GM21737 (cell line): ENCODE results near the gene TMOD3.
"Not testable (repeated sequence)": the region's sequence is repeated elsewhere in the genome, so short reads cannot be mapped to it uniquely, and the experiment has no call there.

ENCODE experiments used
- ATAC-seq: cut with Tn5 transposase; IDR thresholded peaks from one replicate; pipeline ENCODE4 v1.9.1; 2021; ENCODE audit warnings: mild to moderate bottlenecking, moderate library complexity; ENCODE audit not compliant: unreplicated experiment

The TMOD3 gene

DNA sequence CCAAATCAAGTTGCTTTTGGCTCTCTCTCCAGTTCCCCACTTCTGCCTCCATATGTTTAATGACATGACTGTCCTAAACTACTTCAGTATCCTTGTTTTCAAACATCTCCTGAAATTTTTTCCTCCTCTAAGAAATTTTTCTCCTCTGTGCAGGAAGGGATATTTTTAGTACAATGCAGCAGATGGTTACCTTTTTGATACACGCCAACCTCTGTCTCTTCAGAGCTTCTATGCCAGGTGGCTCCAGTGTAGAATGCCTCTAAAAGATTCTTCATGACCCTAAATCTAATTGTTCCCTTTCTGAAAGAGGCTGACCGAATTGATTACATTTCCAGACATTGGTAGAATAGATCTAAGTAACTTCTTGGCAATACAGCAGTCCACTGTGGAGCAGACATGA lies 33.7 kb downstream of the TMOD3 start:
- ATAC-seq, result no peak

DNA sequence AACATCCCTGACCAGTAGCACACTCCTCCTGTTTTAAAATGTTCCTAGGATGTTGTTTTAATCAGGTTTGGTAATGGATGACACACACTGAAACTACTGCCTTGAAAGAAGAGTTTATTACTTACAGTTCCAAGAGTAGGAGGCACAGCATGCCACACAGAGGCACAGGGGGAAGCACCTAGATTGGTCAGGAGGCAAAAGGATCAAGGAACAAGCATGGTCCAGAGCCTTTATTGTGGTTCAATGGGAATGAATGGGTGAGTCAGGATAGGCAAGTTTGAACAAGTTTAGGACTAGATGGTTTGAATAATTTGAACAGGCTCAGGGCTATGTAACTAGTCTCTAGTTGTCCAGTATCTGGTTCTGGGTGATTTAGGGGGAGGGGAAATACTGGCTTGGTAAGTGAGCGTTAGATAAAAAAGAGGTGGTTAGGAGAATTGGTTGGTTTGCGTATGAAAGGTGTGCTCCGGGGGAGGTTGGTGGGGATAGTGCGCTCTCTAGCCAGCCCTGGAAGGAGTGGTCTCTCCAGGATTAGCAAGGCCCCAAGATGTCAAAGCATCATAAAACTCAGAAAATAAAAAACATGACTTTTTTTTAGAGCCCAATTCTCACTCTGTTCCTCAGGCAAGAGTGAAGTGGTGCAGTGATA lies 35.1 kb downstream of the TMOD3 start:
- ATAC-seq, result no peak

DNA sequence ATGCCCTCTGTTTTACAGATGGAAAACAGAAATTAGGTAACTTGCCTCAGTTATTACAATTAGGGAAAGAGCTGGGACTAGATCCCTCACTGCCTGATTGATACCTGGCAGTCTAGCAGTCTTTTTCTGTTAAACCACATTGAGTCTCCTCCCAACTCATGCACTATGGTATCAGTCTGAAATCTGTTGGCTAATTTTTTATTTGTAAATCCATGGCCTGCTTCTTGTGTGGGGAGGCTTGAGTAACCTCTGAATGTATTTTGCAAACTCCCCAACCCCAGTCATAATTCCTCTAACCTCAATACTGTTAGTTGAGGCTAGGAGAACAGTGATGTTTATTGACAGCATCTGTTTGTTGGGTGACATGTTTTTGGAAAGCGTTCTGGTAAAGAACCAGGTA lies 35.9 kb downstream of the TMOD3 start:
- ATAC-seq, result no peak

DNA sequence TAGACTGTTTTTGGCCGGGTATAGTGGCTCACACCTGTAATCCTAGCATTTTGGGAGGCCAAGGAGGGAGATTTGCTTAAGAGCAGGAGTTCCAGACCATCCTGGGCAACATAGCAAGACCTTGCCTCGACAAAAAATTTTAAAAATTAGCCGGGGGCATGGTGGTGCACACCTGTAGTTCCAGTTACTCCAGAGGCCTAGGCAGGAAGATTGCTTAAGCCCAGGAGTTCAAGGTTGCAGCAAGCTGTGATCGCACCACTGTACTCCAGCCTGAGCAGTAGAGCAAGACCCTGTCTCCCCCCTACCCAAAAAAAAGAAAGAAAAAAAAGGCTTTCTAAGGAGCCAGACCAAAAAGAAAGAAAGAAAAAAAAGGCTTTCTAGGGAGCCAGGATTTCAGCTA lies 36.7 kb downstream of the TMOD3 start:
- no peak for ATAC-seq

DNA sequence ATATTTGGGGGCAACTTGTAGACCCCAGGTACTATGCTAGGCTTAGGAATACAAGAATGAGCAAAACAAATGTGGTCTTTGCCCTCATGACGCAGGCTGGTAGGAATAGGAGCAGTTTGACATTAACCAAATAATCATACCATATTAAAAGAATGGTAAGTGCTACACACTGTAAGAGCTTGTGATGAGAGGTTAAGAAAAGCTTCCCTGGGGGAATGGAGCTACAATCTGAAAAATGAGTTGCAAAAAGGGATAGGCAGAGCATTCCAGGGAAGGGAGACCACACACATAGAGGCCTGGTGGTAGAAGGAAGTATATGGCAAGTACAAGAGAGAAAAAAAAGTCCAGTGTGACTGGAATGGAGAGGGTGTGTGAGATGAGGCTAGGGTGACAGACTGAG lies 37.3 kb downstream of the TMOD3 start:
- no peak for ATAC-seq

DNA sequence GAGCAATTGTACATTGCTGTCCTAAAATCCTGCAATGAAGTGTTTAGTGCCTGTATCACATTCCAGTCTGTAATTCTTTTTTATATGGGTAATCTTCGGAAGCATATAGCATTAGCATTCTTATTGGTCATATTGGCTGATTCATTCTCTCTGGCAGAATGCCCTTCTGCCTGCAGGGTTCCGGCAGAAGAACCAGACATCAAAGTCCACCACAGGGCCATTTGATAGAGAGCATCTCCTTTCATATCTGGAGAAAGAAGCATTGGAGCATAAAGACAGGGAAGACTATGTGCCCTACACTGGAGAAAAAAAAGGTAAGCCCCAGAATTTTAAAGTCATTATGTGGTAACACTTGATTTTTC lies 39.6 kb downstream of the TMOD3 start:
- no peak for ATAC-seq

DNA sequence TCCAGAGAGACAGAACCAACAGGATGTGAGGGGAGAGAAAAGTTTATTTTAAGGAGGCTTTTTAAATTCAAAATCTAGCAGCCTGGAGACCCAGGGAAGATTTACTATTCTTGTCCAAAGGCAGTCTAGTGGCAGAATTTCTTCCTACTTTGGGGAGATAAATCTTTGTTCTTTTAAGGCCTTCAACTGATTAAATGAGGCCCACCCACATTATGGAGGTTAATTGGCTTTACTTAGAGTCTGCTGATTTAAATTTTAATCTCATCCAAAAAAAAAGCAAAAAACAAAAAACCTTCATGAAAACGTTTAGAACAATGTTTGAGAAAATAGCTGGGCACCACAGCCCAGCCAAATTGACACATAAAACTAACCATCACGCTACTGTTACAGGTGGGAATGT lies 41.3 kb downstream of the TMOD3 start:
- no peak for ATAC-seq

DNA sequence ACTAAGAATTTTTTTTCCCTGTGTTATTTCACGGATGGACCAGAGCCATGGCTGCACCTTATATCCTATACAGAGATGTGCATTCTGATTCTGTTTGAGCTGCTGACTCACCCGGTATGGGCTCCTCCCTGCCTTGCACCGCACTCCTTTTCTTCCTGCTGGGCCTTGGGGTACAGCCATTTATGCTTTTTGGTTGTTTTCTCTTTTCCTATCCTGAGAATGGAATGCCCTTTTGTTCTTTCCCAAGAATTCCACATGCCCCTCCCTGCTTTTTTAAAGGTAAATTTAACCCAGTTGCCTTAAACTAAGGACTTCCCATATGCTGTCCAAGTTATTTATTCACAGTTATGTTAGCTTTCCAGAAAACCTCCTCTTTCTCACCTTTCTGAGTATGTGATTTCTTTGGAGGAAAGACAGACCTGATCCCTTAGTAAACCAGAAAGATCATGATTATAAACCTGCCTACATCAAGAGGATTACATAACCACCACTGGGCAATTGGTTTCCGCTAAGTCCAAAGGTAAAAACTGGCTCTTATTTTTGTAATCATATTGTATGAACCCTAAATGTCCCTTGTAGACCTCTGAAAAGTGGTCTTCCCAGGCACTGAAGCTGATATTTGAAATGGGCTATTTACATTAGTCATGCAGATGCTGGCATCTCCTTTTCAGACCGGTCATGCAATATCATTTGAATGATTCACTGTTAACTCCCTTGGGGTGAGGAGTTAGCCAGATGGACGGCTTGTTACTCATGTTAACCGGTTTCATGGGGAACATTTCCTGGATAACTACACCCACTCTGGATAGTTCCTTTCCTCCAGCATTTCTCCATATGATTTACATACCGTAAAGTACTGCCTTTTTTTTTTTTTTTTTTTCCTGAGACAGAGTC lies 45.5 kb downstream of the TMOD3 start:
- no peak for ATAC-seq

DNA sequence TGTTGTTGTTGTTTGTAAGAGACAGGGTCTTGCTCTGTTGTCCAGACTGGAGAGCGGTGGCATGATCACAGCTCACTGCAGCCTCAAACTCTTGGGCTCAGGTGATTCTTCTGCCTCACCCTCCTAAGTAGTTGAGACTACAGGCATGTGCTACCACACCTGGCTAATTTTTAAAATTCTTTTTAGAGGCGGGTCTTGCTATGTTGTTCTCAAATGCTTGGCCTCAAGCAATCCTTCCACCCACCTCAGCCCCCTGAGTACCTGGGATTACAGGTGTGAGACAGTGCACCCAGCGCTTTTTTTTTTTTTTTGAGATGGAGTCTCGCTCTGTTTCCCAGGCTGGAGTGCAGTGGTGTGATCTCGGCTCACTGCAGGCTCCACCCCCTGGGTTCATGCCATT lies 46.7 kb downstream of the TMOD3 start:
- ATAC-seq, result no peak

DNA sequence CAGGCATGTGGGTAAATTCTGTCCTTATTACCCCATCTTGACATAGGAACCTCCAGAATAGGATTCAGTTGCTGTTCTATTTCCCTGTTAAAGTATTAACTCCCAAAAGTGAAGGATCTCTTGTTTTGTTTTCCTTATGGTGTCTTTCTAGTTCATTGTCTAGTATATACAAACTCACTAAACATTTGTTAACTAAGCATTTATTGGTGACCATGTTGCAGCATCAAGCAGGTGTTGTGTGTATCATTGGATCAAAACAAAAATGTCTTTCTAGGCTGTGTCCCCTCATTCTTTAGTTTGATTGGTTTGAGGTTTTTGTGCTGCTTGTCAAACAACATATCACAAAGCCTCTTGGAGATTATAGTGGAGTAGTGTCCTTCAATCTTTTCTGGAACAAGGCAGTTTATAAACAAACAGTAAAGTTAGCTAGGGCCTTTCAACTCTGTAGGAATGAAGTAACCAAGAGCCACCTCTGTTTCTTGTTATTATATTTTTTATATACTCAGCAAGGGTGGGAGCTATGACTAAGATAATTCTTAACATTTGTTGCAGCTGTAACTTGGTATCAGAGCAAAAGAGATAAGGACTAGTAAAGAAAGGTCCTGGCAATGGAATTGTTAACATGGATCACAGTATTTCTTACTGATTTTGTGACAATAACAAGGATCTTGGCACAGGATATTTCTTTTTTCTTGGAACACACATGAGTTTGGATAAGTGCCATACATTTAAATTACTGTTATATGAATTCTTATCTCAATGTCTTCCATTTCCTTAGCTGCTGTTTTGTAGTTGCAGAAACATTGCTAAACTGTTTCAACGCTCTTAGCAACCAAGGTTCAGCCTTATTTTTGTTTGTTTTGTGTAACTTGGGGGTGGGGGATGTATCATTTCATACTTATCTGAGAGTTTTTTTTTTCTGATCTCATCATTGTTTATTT lies 49.3 kb downstream of the TMOD3 start:
- ATAC-seq, result no peak

DNA sequence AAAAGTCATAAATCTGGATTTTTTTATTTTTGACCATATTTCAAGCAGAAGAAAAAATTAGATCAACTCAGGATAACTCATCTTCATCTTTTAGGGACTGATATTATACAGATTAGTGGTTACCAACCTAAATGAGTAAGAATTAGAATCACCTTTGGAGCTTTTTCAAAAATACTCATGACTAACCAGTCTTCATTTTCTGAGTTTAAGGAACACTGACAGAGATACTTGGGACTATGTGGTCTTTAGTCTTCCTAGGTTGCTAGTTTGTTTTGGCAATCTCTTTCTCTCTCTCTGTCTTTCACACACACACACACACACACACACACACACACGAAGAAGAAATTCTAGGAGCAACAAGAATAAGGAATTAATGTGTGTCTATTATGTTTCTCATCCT lies 50.1 kb downstream of the TMOD3 start:
- ATAC-seq, result no peak

DNA sequence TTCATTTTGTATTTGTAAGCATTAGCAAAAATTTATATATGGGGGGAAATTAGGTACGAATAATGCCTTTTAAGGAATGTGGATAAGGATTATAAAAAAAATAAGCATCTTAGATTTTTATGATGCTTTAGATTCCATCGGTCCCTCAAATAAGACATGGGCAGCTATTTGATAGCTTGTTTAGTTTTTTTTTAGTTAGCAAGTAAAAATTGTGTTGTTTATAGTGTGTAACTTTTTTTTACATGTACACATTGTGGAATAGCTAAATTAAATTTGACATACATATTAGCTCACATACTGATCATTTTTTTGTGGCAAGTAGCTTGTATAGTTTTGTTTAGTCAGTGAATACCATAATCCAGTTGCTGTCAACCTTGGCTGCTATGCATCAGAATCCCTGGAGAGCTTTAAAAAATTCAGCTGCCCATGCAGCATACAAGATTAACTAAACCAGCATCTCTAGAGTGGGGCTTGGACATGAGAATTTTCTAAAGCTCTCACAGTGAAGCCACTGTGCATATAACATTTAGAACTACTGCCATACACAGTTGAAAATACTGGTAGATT lies 53.9 kb downstream of the TMOD3 start:
- ATAC-seq, result no peak

DNA sequence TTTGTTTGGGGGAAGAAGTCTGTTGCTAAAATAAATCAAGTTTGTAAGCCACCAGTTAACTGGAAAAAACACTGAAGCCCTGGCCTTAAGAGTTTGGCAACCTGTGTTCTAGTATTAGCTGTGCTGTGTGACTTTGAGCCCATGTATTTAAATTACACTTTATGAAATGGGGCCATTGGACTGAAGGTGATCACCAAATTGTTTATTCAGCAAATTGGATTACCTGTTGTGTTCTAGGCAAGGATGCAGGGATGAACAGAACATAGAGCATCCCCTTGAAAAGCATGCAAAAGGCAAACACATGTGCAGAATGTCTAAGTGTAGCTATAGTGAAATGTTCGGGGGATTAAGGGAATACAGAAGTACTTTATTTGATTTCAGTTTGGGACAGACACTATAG lies 54.6 kb downstream of the TMOD3 start:
- ATAC-seq, result no peak

DNA sequence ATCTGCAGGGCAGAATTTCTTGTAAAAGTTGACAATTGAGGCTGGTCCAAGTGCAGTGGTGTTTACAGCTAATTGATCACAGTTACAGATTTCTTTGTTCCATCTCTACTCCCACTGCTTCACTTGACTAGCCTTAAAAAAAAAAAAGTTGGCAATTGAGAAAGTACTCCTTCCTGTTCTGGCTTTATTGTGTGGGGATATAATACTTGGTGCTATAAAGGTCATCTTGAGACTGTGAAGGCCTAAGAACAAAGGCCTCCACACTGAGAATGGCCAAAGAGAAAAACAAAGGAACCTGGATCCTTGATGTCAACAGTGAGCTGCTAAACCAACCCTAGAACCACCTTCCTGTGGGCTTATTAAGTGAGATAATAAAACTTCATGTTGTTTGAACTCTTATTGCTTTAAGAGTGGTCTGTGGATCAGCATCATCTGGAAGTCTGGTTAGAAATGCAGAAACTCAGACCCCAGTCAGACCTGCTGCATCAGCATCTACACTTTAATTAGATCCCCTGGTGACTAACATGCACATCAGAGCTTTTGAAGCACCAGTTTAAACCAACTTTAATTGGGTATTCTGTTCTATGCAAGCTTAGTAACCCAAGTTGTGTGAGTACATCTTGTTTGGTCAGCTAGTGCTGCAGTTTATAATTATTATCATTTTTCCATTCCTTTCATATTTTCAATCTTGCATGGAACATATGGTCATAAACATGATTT lies 55.2 kb downstream of the TMOD3 start:
- no peak for ATAC-seq

DNA sequence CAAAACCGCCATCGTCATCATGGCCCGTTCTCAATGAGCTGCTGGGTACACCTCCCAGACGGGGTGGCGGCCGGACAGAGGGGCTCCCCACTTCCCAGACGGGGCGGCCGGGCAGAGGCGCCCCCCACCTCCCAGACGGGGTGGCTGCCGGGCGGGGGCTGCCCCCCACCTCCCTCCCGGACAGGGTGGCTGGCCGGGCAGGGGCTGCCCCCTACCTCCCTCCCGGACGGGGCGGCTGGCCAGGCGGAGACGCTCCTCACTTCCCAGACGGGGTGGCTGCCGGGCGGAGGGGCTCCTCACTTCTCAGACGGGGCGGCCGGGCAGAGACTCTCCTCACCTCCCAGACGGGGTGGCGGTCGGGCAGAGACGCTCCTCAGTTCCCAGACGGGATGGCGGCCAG lies 56.3 kb downstream of the TMOD3 start:
- ATAC-seq, result not testable (repeated sequence)

DNA sequence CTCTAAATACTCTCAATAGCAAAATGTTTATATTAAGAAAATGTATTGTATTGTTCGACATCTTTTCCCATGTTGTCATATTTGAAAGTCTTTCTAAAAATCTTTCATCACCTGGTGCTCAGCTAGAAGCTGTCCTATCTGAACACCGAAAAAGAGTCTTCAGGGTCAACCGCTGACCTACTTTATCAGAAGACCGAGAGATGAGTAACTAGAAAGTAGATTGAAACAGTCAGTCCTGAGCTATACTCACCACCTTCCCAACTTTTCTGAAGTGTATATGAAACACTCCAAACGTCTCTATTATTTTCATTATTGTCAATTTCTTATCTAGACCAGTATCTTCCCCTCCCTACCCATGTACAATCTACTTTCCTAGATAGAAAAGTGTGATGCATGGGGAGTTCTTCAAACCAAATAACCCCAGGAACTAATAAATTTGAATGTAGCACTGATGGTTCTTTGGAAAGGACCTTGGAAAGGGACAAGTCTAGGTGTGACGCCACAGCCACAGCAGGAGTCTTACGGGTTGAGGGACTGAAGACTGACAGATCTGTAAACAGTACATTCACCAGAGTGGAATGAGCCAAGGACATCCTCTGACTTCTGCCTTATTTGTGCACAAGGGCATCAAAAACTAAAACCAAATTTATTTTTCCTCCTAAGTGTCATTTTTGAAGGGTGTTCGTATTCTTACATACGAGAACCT lies 58.6 kb downstream of the TMOD3 start:
- ATAC-seq, result no peak

DNA sequence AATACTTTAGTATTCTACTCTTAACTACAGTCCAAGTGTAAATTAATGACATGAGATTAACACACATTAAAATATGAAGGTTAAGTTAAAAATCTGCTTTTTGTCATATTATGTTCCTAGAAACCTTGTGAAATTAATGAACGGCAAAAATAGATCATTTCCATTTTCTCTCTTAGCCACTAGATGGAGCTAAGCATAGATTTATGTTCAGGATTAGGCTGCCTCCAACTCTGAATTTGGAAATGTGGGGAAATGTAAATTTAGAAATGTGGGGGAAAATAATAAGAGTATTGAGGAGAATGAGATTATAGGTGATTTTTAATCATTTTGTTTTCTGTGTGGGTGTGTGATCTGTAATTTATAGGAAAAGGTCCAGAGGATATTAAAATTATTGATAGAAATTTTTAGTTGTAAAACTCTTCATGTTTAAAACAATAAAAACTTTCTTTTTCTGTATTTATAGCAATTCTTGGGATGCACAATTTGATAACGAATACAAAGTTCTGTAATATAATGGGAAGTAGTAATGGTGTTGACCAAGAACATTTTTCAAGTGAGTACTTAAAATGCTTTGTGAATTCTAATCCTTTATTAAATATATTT lies 59.2 kb downstream of the TMOD3 start:
- ATAC-seq, result no peak

DNA sequence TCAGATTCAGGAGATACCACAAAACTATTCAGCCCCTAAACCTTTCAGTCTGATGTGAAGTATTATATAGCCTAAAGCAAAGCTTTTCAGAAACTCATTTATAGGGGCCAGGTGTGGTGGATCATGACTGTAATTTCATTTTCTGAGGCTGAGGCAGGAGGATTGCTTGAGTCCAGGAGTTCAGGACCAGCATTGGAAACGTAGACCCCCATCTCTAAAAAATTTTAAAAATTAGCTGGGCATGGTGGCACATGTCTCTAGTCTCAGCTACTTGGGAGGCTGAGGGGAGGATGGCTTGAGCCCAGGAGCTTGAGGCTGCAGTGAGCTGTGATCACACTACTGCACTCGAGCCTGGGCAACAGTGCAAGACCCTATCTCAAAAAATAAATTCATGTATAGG lies 60.0 kb downstream of the TMOD3 start:
- ATAC-seq, result no peak

DNA sequence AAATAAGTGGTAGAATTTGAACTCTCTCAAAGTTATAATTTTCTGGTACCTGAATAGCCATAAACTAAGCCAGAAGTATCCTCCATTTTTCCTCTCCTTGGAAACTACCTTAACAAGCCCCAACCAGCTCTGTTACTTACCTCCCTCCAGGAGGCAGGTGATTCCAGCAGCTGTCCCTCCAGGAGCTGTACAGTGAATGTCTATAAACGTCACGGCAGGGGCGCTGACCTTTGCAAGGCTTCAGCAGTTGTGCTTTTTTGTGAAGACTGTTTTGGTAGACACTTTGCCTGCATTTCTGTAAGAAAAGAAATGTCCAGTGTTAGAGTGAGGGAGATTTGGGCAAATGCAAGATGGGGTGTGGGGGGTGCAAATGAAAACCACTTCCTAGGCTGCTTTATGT lies 75.0 kb downstream of the TMOD3 start:
- ATAC-seq, result no peak

DNA sequence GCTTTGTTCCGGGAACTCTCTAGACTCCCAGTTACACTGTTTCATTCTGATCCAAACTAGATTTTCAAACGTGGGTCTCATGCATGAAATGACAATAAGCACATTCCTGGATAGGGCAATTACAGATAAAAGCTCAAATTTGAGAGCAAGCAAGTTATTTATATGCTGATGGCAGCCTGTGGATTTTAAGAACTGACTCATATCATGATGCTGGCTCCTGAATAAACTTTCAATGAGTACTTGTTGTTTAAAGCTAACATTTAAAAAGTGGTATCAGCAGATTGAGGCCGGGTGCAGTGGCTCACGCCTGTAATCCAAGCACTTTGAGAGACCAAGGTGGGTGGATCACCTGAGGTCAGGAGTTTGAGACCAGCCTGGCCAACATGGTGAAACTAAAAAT lies 75.5 kb downstream of the TMOD3 start:
- ATAC-seq, result no peak
